Measurements from ENCODE around the gene RPL36.
"Not testable (repeated sequence)": the region's sequence is repeated elsewhere in the genome, so short reads cannot be mapped to it uniquely, and the experiment has no call there.

The RPL36 gene

DNA sequence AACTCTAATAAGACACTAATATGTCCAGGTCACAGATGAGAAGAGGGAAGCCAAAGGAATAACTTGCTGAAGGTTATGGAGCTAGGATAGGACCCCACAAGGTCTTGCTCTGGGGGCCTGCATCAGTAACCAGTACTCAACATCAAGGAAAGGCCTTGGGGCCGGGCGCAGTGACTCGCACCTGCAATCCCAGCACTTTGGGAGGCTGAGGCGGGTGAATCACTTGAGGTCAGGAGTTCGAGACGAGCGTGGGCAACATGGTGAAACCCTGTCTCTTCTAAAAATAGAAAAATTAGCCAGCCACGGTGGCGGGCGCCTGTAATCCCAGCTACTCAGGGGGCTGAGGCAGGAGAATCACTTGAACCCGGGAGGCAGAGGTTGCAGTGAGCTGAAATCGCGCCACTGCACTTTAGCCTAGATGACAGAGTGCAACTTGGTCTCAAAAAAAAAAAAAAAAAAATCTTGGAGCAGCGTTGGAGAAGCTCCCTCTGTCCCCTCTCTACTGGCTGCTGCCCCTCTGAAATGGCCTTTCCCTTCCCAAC is 28.0 kb downstream of the RPL36 start:
- Histone ChIP-seq H3K4me1 (ENCODE audit: control insufficient read depth, low read depth, low read length) (peaks cover 6% of the 10 kb centered on the region), H3K36me3 (ENCODE audit: control insufficient read depth, low read depth, low read length) (peaks cover 15% of the 10 kb centered on the region), H3K27ac (ENCODE audit: low read length) (no peak overlapping the region), H3K27me3 (ENCODE audit: control insufficient read depth, insufficient read depth, low read length) (no peaks in the 10 kb centered on the region), H3K4me3 (ENCODE audit: low read length) (peak overlapping the region; percentile 82), H3K9ac (ENCODE audit: low read length) (no peak overlapping the region), H3K9me3 (ENCODE audit: control insufficient read depth, low read depth, low read length) (no peaks in the 10 kb centered on the region)

DNA sequence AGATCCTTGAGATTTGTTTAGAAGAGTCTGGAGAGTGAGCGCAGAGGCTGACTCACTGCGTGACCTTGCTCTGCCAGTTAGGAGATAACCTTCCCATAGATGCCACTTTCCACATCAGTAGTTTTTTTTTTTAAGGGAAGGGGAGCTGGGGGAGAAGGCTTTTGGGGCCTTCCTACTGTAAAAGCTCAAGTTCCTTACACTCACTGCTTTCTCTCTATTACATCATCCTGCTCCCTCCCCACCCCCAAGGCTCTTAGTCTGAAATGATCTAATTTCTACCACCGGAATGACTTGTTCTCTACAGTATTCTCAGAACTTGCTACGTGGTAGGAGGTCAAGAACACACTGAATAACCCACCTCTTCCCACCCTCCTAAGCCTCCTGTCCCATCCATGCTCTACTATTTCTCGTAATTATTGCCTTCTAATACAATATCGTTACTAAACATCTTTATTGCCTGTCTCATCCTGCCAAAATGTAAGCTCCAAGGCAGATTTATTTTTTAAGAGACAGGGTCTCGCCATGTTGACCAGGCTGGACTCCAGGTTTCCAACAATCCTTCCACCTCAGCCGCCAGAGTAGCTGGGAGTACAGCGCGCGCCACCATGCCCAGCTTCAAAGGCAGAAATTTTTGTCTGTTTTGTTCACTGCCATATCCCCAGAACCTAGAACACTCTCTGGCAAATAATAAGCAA is 28.6 kb downstream of the RPL36 start:
- no peaks in the 10 kb centered on the region for H3K27me3 ChIP-seq (ENCODE audit: control insufficient read depth, insufficient read depth, low read length)

DNA sequence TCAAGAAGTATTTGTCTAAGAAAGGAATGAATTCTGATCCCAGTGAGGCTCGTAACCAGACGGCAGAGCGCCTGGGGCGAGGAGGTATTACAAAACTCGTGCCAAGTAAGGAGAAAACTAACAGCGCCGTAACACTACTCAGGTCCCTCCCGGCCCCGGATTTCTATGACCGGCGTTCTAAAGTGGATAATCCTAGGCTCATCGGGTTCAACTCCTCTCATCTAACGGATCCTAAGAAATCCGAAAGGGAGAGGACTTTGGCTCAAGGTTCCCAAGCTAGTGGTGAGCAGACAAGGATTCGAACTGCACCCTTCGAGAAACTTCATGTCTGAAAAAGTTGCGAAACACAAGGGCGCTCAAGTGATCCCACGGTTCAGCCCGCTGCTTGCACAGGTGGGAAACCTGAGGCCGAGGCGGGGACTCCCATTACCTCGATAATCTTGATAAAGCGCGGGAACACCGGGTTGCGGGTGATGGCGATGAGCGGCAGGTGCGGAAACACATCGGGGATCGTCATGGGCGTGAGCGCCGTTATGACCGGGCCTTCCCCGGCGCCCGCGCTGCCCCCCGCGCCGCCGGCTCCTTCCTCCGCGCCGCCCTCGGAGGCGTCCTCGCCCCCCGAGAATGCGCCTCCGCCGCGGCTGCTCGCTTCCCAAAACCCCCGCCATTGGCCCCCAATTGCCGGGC is 29.3 kb downstream of the RPL36 start:
- Histone ChIP-seq H3K9me3 (ENCODE audit: control insufficient read depth, low read depth, low read length) (no peaks in the 10 kb centered on the region), H3K4me1 (ENCODE audit: control insufficient read depth, low read depth, low read length) (peaks cover 6% of the 10 kb centered on the region), H3K27me3 (ENCODE audit: control insufficient read depth, insufficient read depth, low read length) (no peaks in the 10 kb centered on the region), H3K27ac (ENCODE audit: low read length) (peak overlapping the region; percentile 46), H3K4me3 (ENCODE audit: low read length) (peak overlapping the region; percentile 82), H3K9ac (ENCODE audit: low read length) (peak overlapping the region; percentile 89), H3K36me3 (ENCODE audit: control insufficient read depth, low read depth, low read length) (peaks cover 5% of the 10 kb centered on the region)

More for the DNA sequence above, 28.6 kb downstream of the RPL36 start:
- Histone ChIP-seq H3K9ac (ENCODE audit: low read length) (peak overlapping the region; percentile 89), H3K4me1 (ENCODE audit: control insufficient read depth, low read depth, low read length) (peaks cover 6% of the 10 kb centered on the region), H3K9me3 (ENCODE audit: control insufficient read depth, low read depth, low read length) (no peaks in the 10 kb centered on the region), H3K36me3 (ENCODE audit: control insufficient read depth, low read depth, low read length) (peaks cover 9% of the 10 kb centered on the region), H3K4me3 (ENCODE audit: low read length) (peak overlapping the region; percentile 82), H3K27ac (ENCODE audit: low read length) (no peak overlapping the region)

DNA sequence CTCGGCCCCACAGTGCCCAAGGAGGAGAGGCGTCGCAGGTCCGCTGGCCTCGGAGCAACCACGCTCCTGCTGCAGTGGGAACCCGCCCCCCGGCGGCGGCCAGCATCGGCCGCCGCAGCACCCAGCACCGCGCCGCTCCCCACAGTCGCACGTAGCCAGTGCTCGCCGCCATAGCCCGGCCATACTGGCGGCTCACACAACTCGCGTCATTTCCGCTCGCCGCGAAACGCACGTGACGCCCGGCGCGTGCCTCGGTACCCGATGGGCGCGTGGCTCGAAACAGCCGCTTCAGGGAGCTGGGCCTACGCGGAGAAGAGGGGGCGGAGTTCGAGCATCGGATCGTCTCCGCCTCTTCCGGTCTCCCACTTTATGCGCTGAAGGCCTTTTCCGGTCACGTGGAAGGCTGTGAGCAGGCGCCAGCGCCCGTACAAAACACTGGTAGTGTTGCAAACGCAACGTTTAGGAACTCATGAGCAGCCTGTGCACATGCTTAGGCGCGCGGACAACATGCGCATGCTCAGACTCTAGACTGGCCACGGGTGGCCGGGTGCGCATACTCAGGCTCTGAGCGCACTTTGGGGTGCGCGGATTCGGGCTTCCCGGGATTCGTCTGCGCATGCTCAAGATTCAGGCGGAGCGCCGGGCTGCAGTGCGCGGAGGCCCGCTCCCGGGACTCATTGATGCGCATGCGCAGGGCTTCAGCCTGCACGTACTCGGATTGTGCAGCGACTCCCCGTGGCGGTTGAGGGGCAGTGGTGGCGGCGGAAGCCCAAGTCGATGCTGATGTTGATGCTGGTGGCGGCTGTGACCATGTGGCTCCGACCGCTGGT is 30.1 kb downstream of the RPL36 start, which contains the start of the genes CATSPERD and LONP1:
Gene CATSPERD, plus strand, starts transcription at position 677 of the 830 bp plus-strand sequence. Its CDS starts 101 bp downstream, at position 778.
Gene LONP1, minus strand, starts transcription at position 186 of the 830 bp plus-strand sequence. Its CDS starts 14 bp downstream, at position 172.
- H3K27ac ChIP-seq (ENCODE audit: low read length), result peak within 1 kb of the TSS; percentile 92
- no peaks in the 10 kb centered on the region for H3K27me3 ChIP-seq (ENCODE audit: control insufficient read depth, insufficient read depth, low read length)
- peaks cover 5% of the 10 kb centered on the region for H3K36me3 ChIP-seq (ENCODE audit: control insufficient read depth, low read depth, low read length)
- peak within 1 kb of the TSS; percentile 82 for H3K4me3 ChIP-seq (ENCODE audit: low read length)
- no peaks in the 10 kb centered on the region for H3K9me3 ChIP-seq (ENCODE audit: control insufficient read depth, low read depth, low read length)
- H3K9ac ChIP-seq (ENCODE audit: low read length), result peak within 1 kb of the TSS; percentile 89
- H3K4me1 ChIP-seq (ENCODE audit: control insufficient read depth, low read depth, low read length), result peaks cover 6% of the 10 kb centered on the region

DNA sequence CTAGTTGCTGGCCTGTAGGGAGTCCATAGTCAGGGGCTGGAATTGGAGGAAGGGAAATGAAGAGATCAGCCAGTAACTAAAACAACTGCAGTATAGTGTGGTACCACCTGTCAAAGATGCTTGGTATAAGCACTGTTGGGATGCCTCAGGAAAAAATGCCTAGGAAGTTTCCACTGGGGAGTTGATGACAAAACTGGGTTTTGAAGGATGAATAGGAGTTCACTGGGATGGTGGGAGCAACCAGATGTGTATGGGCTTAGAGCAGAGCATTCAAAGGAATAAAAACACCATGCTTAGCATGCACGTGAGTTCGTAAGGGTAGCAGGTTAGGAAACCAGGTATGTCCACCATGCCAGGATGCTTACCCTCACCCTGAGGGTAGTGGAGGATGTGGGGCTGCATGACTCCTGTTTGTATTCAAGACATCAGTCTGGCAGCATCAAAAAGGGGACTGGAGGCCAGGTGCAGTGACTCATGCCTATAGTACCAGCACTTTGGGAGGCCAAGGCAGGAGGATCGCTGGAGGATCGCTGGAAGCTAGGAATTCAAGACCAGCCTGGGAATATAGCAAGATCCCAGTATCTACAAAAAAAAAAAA is 37.5 kb downstream of the RPL36 start:
- no peaks in the 10 kb centered on the region for H3K27me3 ChIP-seq (ENCODE audit: control insufficient read depth, insufficient read depth, low read length)
- no peaks in the 10 kb centered on the region for H3K36me3 ChIP-seq (ENCODE audit: control insufficient read depth, low read depth, low read length)
- no peak overlapping the region for H3K9ac ChIP-seq (ENCODE audit: low read length)
- no peak overlapping the region for H3K27ac ChIP-seq (ENCODE audit: low read length)
- H3K9me3 ChIP-seq (ENCODE audit: control insufficient read depth, low read depth, low read length), result no peaks in the 10 kb centered on the region
- no peak overlapping the region for H3K4me3 ChIP-seq (ENCODE audit: low read length)
- no peaks in the 10 kb centered on the region for H3K4me1 ChIP-seq (ENCODE audit: control insufficient read depth, low read depth, low read length)

DNA sequence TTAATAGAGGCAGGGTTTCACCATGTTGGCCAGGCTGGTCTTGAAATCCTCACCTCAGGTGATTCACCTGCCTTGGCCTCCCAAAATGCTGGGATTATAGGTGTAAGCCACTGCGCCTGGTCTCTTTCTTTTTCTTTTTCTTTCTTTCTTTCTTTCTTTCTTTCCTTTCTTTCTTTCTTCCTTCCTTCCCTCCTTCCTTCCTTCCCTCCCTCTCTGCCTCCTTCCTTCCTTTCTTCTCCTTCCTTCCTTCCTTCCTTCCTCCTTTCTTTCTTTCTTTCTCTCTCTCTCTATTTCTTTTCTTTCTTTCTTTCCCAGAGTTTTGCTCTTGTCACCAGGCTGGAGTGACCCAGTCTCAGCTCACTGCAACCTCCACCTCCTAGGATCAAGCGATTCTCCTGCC is 43.1 kb downstream of the RPL36 start:
- not testable (repeated sequence) for H3K9ac ChIP-seq (ENCODE audit: low read length); H3K27ac ChIP-seq (ENCODE audit: low read length); H3K4me1 ChIP-seq (ENCODE audit: control insufficient read depth, low read depth, low read length); H3K27me3 ChIP-seq (ENCODE audit: control insufficient read depth, insufficient read depth, low read length); H3K4me3 ChIP-seq (ENCODE audit: low read length); H3K36me3 ChIP-seq (ENCODE audit: control insufficient read depth, low read depth, low read length); H3K9me3 ChIP-seq (ENCODE audit: control insufficient read depth, low read depth, low read length)

DNA sequence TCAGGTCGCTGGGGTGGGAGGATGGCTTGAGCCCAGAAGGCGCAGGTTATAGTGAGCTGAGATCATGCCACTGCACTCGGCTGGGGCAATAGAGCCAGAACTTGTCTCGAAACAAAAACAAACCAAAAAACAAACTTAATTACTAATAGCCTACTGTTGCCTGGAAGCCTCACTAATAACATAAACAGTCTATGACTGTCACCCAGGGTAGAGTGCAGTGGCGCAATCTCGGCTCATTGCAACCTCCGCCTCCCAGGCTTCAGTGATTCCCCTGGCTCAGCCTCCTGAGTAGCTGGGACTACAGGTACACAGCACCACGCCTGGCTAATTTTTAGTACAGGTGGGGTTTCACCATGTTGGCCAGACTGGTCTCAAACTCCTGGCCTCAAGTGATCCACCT is 48.3 kb downstream of the RPL36 start:
- Histone ChIP-seq H3K9ac (ENCODE audit: low read length) (no peak overlapping the region), H3K36me3 (ENCODE audit: control insufficient read depth, low read depth, low read length) (no peaks in the 10 kb centered on the region), H3K27me3 (ENCODE audit: control insufficient read depth, insufficient read depth, low read length) (no peaks in the 10 kb centered on the region), H3K4me1 (ENCODE audit: control insufficient read depth, low read depth, low read length) (no peaks in the 10 kb centered on the region), H3K9me3 (ENCODE audit: control insufficient read depth, low read depth, low read length) (no peaks in the 10 kb centered on the region), H3K27ac (ENCODE audit: low read length) (no peak overlapping the region), H3K4me3 (ENCODE audit: low read length) (no peak overlapping the region)

Data from iPS-18a (cell line).